ENCODE measurements around the gene PTPN2.

Gene PTPN2

GRCh38 chr18:12836551-12836950 is 47.5 kb downstream of the PTPN2 start:
- TF ChIP-seq GATA3 (IDR thresholded peaks at IDR 0.05; ENCODE audit: low read depth, low read length) (no peak), GATA2 (IDR thresholded peaks at IDR 0.05; ENCODE audit: low read depth, low read length) (no peak)

- TF ChIP-seq GATA3 (IDR thresholded peaks at IDR 0.05; ENCODE audit: low read depth, low read length), result no peak
- TF ChIP-seq GATA2 (IDR thresholded peaks at IDR 0.05; ENCODE audit: low read depth, low read length), result no peak
These were observed 55.7 kb downstream of the PTPN2 start for GRCh38 chr18:12828116-12829051.

GRCh38 chr18:12827588-12827987 is 56.4 kb downstream of the PTPN2 start:
- TF ChIP-seq GATA3 (IDR thresholded peaks at IDR 0.05; ENCODE audit: low read depth, low read length) (no peak), GATA2 (IDR thresholded peaks at IDR 0.05; ENCODE audit: low read depth, low read length) (no peak)

- TF ChIP-seq GATA2 (IDR thresholded peaks at IDR 0.05; ENCODE audit: low read depth, low read length) (no peak), GATA3 (IDR thresholded peaks at IDR 0.05; ENCODE audit: low read depth, low read length) (no peak)
These were observed 58.8 kb downstream of the PTPN2 start for GRCh38 chr18:12825230-12825629.

GRCh38 chr18:12823892-12824291 is 60.1 kb downstream of the PTPN2 start:
- no peak for TF ChIP-seq GATA2 (IDR thresholded peaks at IDR 0.05; ENCODE audit: low read depth, low read length)
- TF ChIP-seq GATA3 (IDR thresholded peaks at IDR 0.05; ENCODE audit: low read depth, low read length), result no peak

GRCh38 chr18:12821408-12821807 is 62.6 kb downstream of the PTPN2 start:
- TF ChIP-seq GATA2 (IDR thresholded peaks at IDR 0.05; ENCODE audit: low read depth, low read length) (no peak), GATA3 (IDR thresholded peaks at IDR 0.05; ENCODE audit: low read depth, low read length) (no peak)

- no peak for TF ChIP-seq GATA3 (IDR thresholded peaks at IDR 0.05; ENCODE audit: low read depth, low read length)
- TF ChIP-seq GATA2 (IDR thresholded peaks at IDR 0.05; ENCODE audit: low read depth, low read length), result no peak
These were observed 63.5 kb downstream of the PTPN2 start for GRCh38 chr18:12820506-12820905.

GRCh38 chr18:12819841-12820240 is 64.2 kb downstream of the PTPN2 start:
- TF ChIP-seq GATA2 (IDR thresholded peaks at IDR 0.05; ENCODE audit: low read depth, low read length) (no peak), GATA3 (IDR thresholded peaks at IDR 0.05; ENCODE audit: low read depth, low read length) (no peak)

- TF ChIP-seq GATA3 (IDR thresholded peaks at IDR 0.05; ENCODE audit: low read depth, low read length) (no peak), GATA2 (IDR thresholded peaks at IDR 0.05; ENCODE audit: low read depth, low read length) (no peak)
These were observed 64.7 kb downstream of the PTPN2 start for GRCh38 chr18:12819322-12819721.

- TF ChIP-seq GATA3 (IDR thresholded peaks at IDR 0.05; ENCODE audit: low read depth, low read length) (no peak), GATA2 (IDR thresholded peaks at IDR 0.05; ENCODE audit: low read depth, low read length) (no peak)
These were observed 65.8 kb downstream of the PTPN2 start for GRCh38 chr18:12818243-12818642.

- TF ChIP-seq GATA3 (IDR thresholded peaks at IDR 0.05; ENCODE audit: low read depth, low read length), result no peak
- TF ChIP-seq GATA2 (IDR thresholded peaks at IDR 0.05; ENCODE audit: low read depth, low read length), result no peak
These were observed 67.6 kb downstream of the PTPN2 start for GRCh38 chr18:12816451-12816850.

GRCh38 chr18:12811191-12811950 is 72.7 kb downstream of the PTPN2 start:
- TF ChIP-seq GATA3 (IDR thresholded peaks at IDR 0.05; ENCODE audit: low read depth, low read length) (no peak), GATA2 (IDR thresholded peaks at IDR 0.05; ENCODE audit: low read depth, low read length) (no peak)

- no peak for TF ChIP-seq GATA2 (IDR thresholded peaks at IDR 0.05; ENCODE audit: low read depth, low read length)
- TF ChIP-seq GATA3 (IDR thresholded peaks at IDR 0.05; ENCODE audit: low read depth, low read length), result no peak
These were observed 80.7 kb downstream of the PTPN2 start for GRCh38 chr18:12803069-12803936.

- TF ChIP-seq GATA3 (IDR thresholded peaks at IDR 0.05; ENCODE audit: low read depth, low read length) (no peak), GATA2 (IDR thresholded peaks at IDR 0.05; ENCODE audit: low read depth, low read length) (no peak)
These were observed 81.5 kb downstream of the PTPN2 start for GRCh38 chr18:12802538-12802937.
